GM19395 (cell line): Measurements from ENCODE around the gene CCDC154.

Experiments
- ATAC-seq: cut with Tn5 transposase; IDR thresholded peaks from one replicate; pipeline ENCODE4 v1.9.1; 2021; ENCODE audit warnings: mild to moderate bottlenecking, moderate library complexity; ENCODE audit not compliant: unreplicated experiment

The CCDC154 gene

DNA sequence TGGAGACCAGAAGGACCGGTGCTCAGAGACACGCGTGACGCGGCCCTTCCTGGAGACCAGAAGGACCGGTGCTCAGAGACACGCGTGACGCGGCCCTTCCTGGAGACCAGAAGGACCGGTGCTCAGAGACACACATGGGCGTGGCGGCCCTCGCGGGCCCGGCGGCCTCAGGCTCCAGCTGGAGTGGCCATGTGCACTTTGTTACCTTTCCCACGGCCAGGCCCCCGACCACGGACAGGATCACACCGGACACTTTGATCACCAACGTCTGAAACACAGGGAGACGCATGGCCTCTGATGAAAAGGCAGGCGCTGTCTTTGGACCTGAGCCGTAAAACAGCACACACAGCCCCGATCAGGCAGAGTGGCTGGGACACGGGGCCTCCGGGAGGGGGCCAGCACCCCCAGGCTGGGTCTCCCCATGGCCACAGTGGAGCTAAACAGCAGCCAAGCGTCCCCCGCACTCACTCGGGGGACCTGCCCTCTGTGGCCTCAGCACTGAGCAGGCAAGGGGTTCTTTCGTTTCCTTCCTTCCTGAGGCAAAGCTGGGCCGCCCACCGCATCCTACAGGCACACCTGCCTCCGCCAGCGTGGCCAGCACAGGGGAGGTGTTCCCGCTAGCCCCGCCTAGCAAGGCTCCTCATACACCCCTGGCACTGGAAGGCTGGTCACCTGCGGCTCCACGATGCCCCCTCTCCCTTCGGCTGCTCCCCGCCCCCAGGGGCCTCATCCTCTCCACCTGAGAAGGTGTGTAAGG lies 13.3 kb upstream of the CCDC154 start:
- no peak for ATAC-seq

DNA sequence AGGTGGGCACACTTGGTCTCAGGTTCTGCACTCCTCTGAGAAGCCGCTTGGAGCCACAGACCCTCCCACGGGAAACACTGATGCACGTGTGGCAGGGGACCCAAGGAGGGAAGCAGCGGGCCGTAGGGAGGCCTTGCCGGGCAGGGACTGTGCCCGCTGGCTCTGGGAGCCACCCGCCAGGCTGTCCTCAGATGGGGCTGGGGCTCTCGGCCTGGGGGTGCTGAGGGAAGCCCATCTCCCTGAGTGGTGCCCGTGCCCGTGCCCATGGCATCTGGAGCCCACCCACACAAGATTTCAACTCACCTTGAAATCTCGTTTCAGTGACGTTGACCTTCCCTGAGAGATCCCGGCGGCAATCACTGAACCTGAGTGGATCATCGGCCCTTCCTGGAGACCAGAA lies 12.6 kb upstream of the CCDC154 start:
- ATAC-seq, result no peak

DNA sequence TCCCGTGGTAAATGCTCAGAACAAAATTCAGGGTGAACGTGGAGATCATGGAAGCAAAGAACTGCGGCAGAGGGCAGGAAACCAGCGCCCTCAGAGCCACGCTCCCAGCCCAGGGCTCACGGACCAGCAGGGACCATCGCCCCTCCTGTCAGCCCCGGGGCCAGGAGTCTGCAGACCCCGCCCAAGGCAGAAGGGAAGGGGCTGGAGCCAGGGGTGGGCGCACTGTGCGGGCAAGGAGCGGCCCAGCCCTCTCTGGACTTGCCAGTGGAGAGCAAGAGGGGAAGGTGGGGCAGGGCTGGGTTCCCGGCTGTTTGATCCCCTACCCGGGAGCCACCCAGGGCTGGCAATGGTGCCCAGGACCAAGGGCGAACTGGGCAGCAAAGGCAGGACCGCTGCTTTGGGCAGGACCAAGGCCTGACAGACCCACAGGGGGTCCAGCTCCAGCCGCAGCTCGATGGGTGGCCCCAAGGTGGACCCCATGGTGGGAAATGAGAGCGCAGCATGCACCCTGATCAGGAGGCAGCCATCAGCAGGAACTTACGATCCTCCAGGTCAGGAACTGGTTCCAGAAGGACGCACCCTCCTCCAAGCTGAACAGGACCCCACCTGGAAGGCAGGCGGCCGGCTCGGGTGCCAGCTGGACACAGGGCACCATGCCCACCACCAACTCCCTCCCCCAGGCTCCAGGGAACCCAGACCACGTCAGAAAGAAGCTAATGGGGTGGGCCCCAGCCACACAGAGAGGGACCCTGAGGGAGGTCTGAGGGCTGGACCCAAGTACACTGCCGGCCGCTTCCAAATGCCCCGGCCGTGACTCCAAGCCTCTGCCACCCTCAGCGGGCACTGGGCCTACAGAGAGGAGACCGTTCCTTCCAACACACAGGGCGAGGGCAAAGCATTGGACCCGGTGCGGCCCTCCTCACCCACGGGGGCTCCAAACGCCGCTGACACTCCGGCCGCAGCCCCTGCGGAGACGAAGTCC lies 11.1 kb upstream of the CCDC154 start:
- ATAC-seq, result no peak

DNA sequence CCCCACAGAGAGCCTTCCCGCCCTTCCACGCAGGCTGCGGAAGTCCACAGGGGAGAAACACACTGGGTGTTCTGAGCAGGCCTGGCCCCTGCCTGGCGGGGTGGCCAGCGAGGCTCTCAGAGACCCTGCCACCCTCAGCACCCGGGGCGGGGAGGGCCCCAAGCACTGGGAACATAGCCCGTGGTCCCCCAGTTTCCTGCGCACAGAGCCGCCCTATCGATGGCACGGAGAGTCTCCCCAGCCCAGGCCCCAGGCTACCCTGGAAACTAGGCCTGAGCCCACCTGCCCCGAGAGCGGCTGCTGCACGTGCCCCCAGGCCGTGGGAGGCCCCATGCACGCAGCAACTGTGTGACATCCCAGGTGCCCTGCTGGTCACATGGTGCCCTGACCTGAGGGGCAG lies 10.2 kb upstream of the CCDC154 start:
- no peak for ATAC-seq

DNA sequence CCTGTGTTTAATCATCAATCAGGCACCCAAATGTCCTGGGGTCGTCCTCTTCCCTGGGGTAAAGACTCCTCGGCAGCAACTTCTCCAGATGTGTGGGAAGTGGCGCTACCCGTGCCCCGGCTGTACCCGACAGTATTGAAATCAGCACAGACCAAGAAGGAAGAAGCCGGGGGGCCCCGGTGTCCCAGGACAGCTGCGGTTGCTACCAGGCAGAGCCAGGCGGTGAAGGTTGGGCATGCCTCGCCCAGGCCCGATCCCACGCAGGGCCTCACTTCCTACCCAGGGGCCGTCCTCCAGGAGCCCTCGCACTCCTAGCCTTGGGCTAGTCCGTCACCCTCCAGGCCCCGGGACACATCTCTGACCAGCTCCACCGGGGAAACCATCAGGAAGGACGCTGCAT lies 9.0 kb upstream of the CCDC154 start:
- ATAC-seq, result no peak

DNA sequence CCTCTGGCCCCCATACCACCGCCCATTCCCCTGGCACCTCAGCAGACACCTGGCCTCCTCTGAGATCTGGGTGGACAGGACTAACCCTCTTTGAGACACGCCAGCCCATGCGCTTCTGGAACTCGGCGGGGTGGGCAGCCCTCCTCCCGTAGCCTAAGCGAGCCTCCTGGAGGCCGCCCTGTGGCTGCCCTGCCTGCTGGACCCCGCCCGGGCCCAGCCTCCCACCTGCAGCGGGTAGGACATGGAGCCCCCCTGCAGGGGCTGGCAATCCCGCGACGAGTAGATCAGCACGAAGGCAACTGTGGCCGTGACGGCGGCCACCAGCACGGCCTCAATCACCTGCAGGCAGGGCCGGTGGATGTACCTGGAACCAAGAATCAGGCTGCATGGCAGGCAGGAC lies 8.2 kb upstream of the CCDC154 start:
- ATAC-seq, result no peak

DNA sequence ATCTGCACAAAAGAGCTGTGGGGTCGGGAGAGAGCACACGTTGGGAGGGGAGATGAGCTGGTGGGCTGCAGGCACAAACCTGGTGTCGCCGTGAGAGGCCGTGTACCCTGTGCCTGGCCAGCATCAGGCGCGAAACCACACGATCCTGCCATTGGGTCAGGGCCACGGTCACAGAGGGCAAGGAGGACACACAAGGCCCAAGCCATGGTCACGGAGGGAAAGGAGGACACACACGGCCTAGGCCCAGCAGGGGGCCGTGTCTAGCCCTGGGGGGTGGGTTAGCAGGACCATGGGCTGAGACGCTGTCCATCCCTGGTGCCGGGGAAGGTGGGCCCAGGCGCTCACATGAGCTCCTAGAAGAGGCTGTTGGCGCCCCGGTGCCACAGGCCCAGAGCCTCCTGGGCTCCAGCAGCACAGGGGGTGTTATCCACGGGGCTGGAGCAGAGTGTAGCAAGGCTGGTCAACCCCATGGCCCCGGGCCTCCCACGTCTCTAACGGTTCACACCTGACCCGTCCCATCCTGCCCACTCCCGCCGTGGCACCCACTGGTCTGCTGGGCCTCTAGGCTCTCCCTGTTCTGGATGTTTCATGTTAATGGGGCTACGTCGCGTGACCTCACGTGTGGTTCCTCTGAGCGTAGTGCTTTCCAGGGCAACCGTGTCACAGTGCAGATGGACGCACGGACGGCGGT lies 7.5 kb upstream of the CCDC154 start:
- ATAC-seq, result no peak

DNA sequence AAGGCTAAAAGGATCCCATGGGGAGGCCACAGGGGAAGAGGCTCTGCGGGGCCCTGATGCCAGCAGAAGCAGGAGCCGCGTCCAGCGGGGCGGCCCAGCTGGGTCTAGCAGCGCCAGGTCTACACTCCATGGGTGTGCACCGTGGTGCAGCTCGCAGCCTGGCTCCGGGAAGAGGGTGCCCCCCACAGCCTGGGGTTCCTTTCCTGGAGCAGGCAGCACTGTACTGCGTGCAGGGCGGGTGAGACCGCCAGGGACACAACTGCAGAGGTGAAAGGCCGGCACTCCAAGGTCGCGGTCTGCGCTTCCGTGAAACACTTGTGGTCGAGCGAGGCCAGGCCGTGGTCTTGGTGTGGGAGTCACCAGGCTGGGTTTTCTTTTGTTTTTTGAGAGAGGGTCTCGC lies 6.5 kb upstream of the CCDC154 start:
- no peak for ATAC-seq

DNA sequence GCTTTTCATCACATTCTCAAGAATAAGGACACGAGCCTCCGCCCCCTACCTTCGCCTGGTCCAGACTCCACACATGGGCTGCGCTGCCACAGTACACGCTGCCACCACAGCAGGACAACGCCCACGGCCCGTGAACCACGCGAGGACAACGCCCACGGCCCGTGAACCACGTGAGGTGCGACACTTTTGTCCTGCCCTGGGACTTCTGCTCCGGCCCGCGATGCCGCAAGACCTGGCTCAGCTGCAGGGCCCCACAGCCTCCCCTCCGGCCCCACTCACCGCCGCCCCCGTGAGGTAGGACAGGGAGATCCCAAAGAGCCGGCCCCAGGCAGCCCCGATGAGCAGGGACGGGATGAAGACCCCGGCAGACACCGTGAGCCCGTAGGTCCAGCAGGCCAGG lies 5.9 kb upstream of the CCDC154 start:
- no peak for ATAC-seq

DNA sequence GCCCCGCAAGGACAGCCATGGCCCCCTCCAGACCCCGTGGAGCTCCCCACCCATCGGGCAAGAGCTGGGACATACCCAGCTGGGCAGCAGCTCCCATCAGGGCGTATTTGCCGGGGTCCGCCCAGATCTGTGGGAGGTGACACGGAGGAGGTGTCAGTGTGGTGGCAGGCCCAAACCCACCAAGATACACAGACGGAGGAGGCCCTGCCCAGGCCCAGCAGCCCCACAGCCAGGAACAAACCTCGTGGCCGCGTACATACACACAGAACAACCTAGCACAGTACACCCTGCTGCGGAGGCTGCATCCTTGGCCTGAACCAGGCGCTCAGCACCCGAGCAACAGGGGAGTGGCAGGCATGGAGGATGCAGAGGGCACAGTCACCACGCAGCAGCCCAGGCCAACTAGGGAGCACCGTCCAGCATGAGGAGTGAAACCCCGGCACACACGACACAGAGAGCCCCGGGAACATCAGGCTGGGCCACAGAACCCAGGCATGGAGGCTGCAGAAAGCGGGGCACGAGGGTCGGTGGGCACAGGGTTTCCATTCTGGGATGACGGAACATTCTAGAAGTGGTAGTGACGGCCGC lies 4.9 kb upstream of the CCDC154 start:
- no peak for ATAC-seq

DNA sequence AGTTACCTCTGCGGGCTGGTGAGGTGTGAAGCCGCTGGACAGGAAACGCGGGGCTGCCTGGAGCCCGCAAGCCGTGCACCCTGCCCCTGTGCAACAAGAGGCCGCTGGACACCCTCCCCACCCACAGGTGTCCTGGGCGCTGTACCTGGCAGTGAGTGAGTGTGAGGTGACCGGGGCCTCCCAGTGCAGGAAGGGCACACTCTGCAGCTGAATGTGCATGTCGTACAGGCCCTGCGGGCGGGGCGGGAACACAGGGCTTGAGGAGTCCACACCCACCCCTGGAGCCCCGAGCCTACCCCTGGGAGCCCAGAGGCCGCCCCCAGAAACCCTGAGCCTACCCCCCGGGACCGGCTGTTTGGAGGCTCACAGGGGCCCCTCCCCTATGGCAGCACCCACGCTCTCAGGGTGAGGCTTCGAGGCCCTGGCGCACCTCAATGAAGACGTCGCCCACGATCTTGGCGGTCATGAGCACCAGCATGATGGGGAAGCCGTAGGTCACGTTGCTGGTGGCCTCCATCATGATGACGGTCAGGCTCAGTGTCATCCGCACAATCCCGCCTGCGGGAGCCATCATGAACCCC lies 4.3 kb upstream of the CCDC154 start:
- ATAC-seq, result no peak

DNA sequence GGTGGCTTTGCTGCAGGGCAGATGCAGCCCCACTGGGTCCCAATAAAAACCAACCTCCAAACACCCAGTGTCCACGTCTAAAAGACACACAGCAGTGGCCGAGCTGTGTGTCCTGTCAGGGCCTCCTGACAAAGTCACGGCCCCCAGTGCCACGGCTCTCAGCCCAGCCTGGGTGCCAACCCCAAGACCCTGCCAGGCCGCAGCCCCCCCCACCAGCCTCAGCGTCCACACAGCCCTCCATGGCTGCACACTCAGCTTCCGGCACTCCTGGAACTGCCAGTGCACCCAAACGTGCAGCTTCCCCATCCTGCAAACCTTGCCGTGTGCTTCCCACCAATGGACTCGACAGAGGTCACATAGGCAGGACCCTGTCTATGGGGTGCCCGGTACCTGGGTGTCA lies 3.6 kb upstream of the CCDC154 start:
- no peak for ATAC-seq

DNA sequence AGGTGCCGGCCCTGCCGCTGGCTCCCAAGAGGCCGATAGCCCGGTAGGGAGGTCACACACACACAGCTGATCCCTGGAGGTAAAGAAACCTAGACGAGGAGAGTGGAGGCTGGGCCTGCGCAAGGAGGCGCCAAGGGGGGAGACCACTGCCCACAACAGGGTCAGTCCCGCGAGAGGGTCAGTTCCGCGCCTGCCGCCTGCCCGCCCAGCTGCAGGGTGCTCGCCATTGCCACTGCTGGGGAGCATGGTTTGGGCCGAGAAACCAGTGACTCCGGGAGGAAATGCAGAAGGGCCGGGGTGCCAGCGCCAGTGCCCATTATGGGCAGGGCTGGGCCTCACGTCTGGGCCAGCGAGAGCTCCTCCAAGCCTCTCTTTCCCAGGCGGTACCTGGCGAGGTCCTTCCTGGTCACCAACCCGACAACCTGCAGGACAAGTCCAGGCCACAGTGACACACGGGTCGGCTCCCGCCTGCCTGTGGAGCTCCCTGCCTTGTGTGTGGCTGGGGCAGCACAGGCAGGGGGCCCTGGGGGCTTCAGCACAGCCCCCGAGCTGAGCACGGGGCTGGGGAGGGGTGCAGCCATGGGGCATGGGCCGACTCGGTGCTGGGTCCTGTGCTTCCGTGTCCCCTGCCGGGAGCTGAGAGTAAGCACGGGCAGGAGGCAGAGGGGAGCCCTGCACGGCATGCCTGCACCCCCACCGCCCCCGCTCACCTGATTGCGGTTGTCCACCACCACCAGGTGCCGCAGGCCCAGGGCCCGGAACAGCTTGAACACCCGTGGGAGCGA lies 2.1 kb upstream of the CCDC154 start:
- ATAC-seq, result no peak

DNA sequence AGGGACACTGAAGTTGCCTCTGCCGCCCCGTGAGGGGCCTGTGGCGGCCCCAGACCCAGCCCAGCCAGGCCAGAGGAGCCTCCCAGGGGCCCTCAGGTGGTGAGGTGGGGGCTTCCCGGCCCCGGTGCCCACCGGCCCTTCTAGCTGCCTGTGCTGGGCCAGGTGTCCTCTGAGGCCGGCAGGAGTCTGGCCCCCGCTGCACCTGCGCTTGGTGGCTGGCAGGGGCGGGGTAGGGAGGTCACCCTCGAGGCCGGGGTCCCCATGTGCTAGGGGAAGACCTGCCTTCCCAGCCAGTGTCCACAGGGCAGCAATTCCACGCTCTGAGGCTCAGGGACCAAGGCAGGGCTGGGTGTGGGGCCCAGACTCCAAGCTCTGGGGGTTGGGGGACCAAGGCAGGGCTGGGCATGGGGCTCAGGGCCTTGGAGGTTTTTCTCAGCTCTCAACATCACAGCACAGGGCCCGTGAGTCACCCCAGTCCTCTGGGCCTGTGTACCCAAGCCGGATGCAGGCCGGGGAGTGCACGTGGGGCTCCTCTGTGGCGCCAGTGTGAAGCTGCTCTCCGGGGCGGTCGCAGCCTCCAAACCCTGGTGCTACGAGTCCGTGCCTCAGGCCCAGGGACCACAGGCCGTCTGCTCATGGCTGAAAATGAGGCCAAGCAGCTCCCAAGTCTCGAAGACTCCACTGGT lies 1.3 kb upstream of the CCDC154 start:
- no peak for ATAC-seq

DNA sequence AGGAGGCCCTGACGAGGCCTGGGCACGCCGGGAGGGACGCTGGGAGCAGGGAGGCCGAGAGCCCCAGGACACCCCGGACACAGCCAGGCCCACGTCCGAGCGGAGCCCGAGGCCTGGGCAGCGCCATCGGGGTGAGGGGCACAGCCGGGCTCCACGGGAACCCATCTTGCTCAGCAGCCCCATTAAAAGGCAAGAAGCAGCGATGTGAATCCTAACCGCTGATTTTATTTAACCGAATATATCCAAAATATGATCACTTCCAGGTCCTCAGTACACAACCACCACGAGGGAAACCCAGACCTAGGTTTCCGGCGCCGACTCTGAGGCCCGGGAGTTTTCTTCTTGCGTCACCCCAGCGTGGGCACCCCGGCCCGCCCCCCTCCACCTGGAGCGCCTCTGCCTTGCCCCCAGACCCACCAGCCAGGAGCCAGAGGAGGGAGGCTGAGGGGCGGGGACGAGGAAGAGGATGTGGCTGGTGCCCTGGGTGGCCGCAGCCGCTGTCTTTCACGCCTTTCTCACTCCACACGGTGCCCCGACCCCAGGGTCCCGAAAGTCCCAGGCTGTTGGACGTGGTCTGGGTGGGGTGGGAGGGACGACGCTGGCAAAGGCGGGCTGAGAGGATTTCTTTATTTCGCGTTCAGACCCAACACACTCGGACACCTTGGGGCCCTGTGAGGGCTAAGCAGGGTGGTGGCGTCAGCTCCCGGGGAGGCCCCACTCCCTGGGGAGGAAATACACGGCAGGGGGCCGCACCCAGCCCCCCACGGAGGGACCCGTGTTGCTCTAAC lies 568 bp upstream of the CCDC154 start:
- ATAC-seq, result no peak

DNA sequence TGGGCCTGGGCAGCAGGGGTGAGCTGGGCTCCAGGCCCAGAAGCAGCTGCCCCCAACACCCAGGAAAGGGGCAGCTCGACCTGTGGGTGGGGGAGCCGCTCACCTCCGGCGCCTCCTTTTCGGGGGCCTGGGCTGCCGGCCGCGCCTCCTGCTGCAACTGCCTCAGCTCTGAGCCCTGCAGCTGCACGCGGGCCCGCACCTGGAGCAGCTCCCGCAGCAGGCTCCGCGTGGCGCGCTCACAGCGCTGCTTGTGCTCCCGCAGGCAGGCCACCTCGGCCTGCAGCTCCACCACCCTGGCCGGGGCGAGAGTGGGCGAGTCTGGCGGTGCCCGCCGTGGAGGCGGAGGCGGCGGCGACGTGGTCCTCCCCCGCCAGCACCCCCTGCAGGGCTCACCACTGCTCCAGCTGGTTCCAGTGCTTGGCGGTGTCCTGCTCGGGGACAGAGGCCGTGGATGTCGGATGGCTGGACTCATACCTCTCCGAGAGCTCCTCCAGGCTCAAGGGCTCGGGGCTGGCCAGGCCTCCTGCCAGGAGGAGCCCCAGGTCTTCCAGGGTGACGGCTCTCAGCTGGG lies 868 bp downstream of the CCDC154 start:
- ATAC-seq, result no peak

DNA sequence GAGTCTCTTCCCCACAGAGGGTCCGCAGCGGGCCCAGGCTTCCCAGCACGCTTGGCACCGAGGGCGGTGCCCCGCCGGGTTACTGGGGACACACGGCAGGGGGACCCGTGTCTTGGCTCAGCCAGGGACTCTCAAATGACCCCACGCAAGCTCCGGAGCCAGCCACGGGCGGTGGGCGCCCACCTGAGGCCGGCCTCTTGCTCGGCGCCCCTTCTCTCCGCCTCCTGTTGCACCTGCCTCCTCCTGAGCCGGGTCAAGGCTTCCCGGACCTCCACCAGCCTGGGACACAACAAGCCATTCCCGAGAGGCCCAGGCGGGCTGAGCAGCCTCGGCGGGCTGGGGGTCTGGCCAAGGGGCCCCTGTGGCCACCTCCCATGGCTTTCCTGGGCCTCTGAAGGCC lies 1.7 kb downstream of the CCDC154 start:
- no peak for ATAC-seq

DNA sequence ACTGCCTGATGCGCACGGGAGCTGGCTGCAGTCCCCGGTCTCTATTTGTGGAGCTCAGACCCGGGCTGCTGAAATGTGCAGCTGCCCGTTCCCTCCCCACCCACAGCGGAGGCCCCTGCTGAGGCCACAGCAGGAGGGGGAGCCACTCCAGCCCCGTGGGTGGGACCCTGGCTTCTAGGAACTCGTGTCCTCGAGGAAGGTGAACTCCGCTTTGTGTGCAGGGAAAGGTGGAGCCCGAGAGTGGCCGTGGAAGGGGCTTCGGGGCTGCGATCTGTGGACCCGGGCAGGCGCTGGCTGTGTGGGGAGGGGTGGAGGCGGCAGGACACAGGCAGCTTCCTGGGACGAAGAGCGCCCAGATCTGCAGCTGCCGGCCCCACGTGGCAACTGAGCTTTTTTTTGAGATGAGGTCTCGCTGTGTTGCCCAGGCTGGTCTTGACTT lies 2.9 kb downstream of the CCDC154 start:
- ATAC-seq, result no peak
